ENCODE measurements around the gene NDUFAF5.

NDUFAF5 gene

GRCh38 chr20:13858439-13858838 is 73.6 kb downstream of the NDUFAF5 start:
- no peak for DNase-seq (ENCODE audit: low spot score)
- in situ Hi-C loops (cut with MboI; ENCODE audit: low sequenced_read_pairs, unreplicated experiment) = no loop called here
- TF ChIP-seq CTCF (IDR thresholded peaks at IDR 0.05; ENCODE audit: borderline replicate concordance, control extremely low read depth, extremely low read depth, insufficient read depth, missing control alignments) = no peak

- DNase-seq (ENCODE audit: low spot score) = no peak
- TF ChIP-seq CTCF (IDR thresholded peaks at IDR 0.05; ENCODE audit: borderline replicate concordance, control extremely low read depth, extremely low read depth, insufficient read depth, missing control alignments) = no peak
- in situ Hi-C loops (cut with MboI; ENCODE audit: low sequenced_read_pairs, unreplicated experiment) = no loop called here
These were observed 74.0 kb downstream of the NDUFAF5 start for GRCh38 chr20:13858871-13859270.

GRCh38 chr20:13862245-13862644 is 77.4 kb downstream of the NDUFAF5 start:
- no peak for TF ChIP-seq CTCF (IDR thresholded peaks at IDR 0.05; ENCODE audit: borderline replicate concordance, control extremely low read depth, extremely low read depth, insufficient read depth, missing control alignments)
- DNase-seq (ENCODE audit: low spot score) = no peak
- in situ Hi-C loops (cut with MboI; ENCODE audit: low sequenced_read_pairs, unreplicated experiment) = no loop called here

- no peak for DNase-seq (ENCODE audit: low spot score)
- in situ Hi-C loops (cut with MboI; ENCODE audit: low sequenced_read_pairs, unreplicated experiment) = no loop called here
- TF ChIP-seq CTCF (IDR thresholded peaks at IDR 0.05; ENCODE audit: borderline replicate concordance, control extremely low read depth, extremely low read depth, insufficient read depth, missing control alignments) = no peak
These were observed 78.4 kb downstream of the NDUFAF5 start for GRCh38 chr20:13863244-13863643.

GRCh38 chr20:13865156-13865555 is 80.3 kb downstream of the NDUFAF5 start:
- in situ Hi-C loops (cut with MboI; ENCODE audit: low sequenced_read_pairs, unreplicated experiment) = no loop called here
- no peak for TF ChIP-seq CTCF (IDR thresholded peaks at IDR 0.05; ENCODE audit: borderline replicate concordance, control extremely low read depth, extremely low read depth, insufficient read depth, missing control alignments)
- DNase-seq (ENCODE audit: low spot score) = no peak

GRCh38 chr20:13865791-13866351 is 81.0 kb downstream of the NDUFAF5 start:
- no peak for DNase-seq (ENCODE audit: low spot score)
- in situ Hi-C loops (cut with MboI; ENCODE audit: low sequenced_read_pairs, unreplicated experiment) = no loop called here
- TF ChIP-seq CTCF (IDR thresholded peaks at IDR 0.05; ENCODE audit: borderline replicate concordance, control extremely low read depth, extremely low read depth, insufficient read depth, missing control alignments) = no peak

GRCh38 chr20:13868331-13868730 is 83.5 kb downstream of the NDUFAF5 start:
- in situ Hi-C loops (cut with MboI; ENCODE audit: low sequenced_read_pairs, unreplicated experiment) = no loop called here
- TF ChIP-seq CTCF (IDR thresholded peaks at IDR 0.05; ENCODE audit: borderline replicate concordance, control extremely low read depth, extremely low read depth, insufficient read depth, missing control alignments) = no peak
- DNase-seq (ENCODE audit: low spot score) = no peak

Measured in GM13976 (cell line).